Stimulated activated CD8-positive, alpha-beta memory T cell treated with anti-CD3 and anti-CD28 coated beads, Interleukin-4, amount 100 ng/mL, for 48 hours (primary cell): ENCODE measurements around the gene CHCHD4.

Source experiments
- DNase-seq: peaks from one replicate; pipeline ENCODE4 v3.0.0-alpha.2; 2020

The CHCHD4 gene

GRCh38 chr3:14124615-14125192 is at the start of gene CHCHD4, which contains the start of gene TMEM43:
TSS of gene CHCHD4 (minus strand) at chr3:14124870. CDS start at chr3:14124676, 194 bp downstream.
TSS of gene TMEM43 (plus strand) at chr3:14125052. CDS start at chr3:14125194, 142 bp downstream.
- peak; percentile 97 for DNase-seq

GRCh38 chr3:14172496-14172895 is 47.8 kb upstream of the CHCHD4 start:
- DNase-seq, result no peak

- DNase-seq, result no peak
Measured at GRCh38 chr3:14170531-14171159, 46.0 kb upstream of the CHCHD4 start.

- DNase-seq, result no peak
Measured at GRCh38 chr3:14169871-14170270, 45.2 kb upstream of the CHCHD4 start.

- DNase-seq, result no peak
Measured at GRCh38 chr3:14169435-14169834, 44.8 kb upstream of the CHCHD4 start.

- no peak for DNase-seq
Measured at GRCh38 chr3:14166877-14167603, 42.4 kb upstream of the CHCHD4 start.

- DNase-seq, result no peak
Measured at GRCh38 chr3:14162178-14162577, 37.5 kb upstream of the CHCHD4 start.

- DNase-seq, result no peak
Measured at GRCh38 chr3:14161282-14161681, 36.6 kb upstream of the CHCHD4 start.

GRCh38 chr3:14159426-14159825 is 34.8 kb upstream of the CHCHD4 start:
- no peak for DNase-seq

- DNase-seq, result no peak
Measured at GRCh38 chr3:14158370-14158769, 33.7 kb upstream of the CHCHD4 start.

GRCh38 chr3:14157951-14158350 is 33.3 kb upstream of the CHCHD4 start:
- DNase-seq, result no peak

- no peak for DNase-seq
Measured at GRCh38 chr3:14156843-14157561, 32.3 kb upstream of the CHCHD4 start.

- DNase-seq, result no peak
Measured at GRCh38 chr3:14156201-14156600, 31.5 kb upstream of the CHCHD4 start.

GRCh38 chr3:14154895-14155440 is 30.3 kb upstream of the CHCHD4 start:
- peak; percentile 20 for DNase-seq

- no peak for DNase-seq
Measured at GRCh38 chr3:14154276-14154675, 29.6 kb upstream of the CHCHD4 start.

GRCh38 chr3:14153663-14154062 is 29.0 kb upstream of the CHCHD4 start:
- no peak for DNase-seq

- no peak for DNase-seq
Measured at GRCh38 chr3:14152963-14153355, 28.3 kb upstream of the CHCHD4 start.

GRCh38 chr3:14152233-14152962 is 27.7 kb upstream of the CHCHD4 start:
- peak; percentile 26 for DNase-seq

GRCh38 chr3:14151471-14152083 is 26.9 kb upstream of the CHCHD4 start:
- no peak for DNase-seq

- peak; percentile 18 for DNase-seq
Measured at GRCh38 chr3:14150491-14151230, 26.0 kb upstream of the CHCHD4 start.

GRCh38 chr3:14150078-14150477 is 25.4 kb upstream of the CHCHD4 start:
- DNase-seq, result peak; percentile 18
